HepG2 (cell line): ENCODE results near the gene CHAF1A. TPM values are rescaled to one million over a fixed set of nuclear protein-coding genes. Genes with fewer than 3 reads are reported as not detected.
A peak's percentile ranks its signal among the peaks of the same experiment; 100 is the strongest.

Experiments used
- ATF5 ChIP-seq: sonication (generic); formaldehyde crosslinking; IDR thresholded peaks from 2 replicates; pipeline ENCODE4 v1.4.0; 2020; ENCODE audit warnings: mild to moderate bottlenecking, low read depth, missing genetic modification reagents
- CENPX ChIP-seq: sonication (generic); formaldehyde crosslinking; IDR thresholded peaks from 2 replicates; pipeline ENCODE4 v1.9.0; 2021; ENCODE audit warnings: mild to moderate bottlenecking, missing genetic modification reagents, moderate library complexity
- GRHL1 ChIP-seq: sonication (generic); formaldehyde crosslinking; conservative IDR thresholded peaks from 2 replicates; pipeline ENCODE4 v1.8.0; 2022; ENCODE audit warnings: missing genetic modification reagents
- HIVEP1 ChIP-seq: sonication (generic); formaldehyde crosslinking; IDR thresholded peaks from 2 replicates; pipeline ENCODE4 v1.4.0; 2020; ENCODE audit warnings: mild to moderate bottlenecking, missing genetic modification reagents
- MAZ ChIP-seq, 2 experiments: sonication (generic) in 1 of 2; formaldehyde crosslinking in 1 of 2; IDR thresholded peaks; 2 replicates each; pipeline versions ENCODE4 v1.5.0 to v1.6.1; 2012 to 2020; ENCODE audit warnings: low read depth in 2 of 2, mild to moderate bottlenecking in 2 of 2, borderline replicate concordance in 1 of 2, improper control_type of control experiment in 1 of 2, low read length in 1 of 2, missing genetic modification reagents in 1 of 2, moderate library complexity in 1 of 2
- MED8 ChIP-seq: sonication (generic); formaldehyde crosslinking; IDR thresholded peaks from 2 replicates; pipeline ENCODE4 v1.8.1; 2023; ENCODE audit warnings: mild to moderate bottlenecking, missing genetic modification reagents; ENCODE audit not compliant: insufficient replicate concordance
- MTF2 ChIP-seq: sonication (generic); formaldehyde crosslinking; IDR thresholded peaks from 2 replicates; pipeline ENCODE4 v1.5.0; 2020; ENCODE audit warnings: missing genetic modification reagents, borderline replicate concordance
- PBX3 ChIP-seq: sonication (generic); formaldehyde crosslinking; IDR thresholded peaks from 2 replicates; pipeline ENCODE4 v1.8.1; 2023; ENCODE audit warnings: missing genetic modification reagents, inconsistent platforms, borderline replicate concordance
- RNF219 ChIP-seq: sonication (generic); formaldehyde crosslinking; IDR thresholded peaks from 2 replicates; pipeline ENCODE4 v1.5.0; 2020; ENCODE audit warnings: mild to moderate bottlenecking, missing genetic modification reagents
- SPEN ChIP-seq: sonication (generic); formaldehyde crosslinking; IDR thresholded peaks from 2 replicates; pipeline ENCODE4 v1.5.1; 2020; ENCODE audit warnings: low read depth, mild to moderate bottlenecking, missing genetic modification reagents
- TEAD2 ChIP-seq: sonication (generic); formaldehyde crosslinking; IDR thresholded peaks from 2 replicates; pipeline ENCODE4 v1.9.0; 2021; ENCODE audit warnings: missing genetic modification reagents
- XBP1 ChIP-seq: sonication (generic); formaldehyde crosslinking; IDR thresholded peaks from 2 replicates; pipeline ENCODE4 v1.5.0; 2020; ENCODE audit warnings: missing genetic modification reagents
- ZNF235 ChIP-seq: sonication (generic); formaldehyde crosslinking; IDR thresholded peaks from 2 replicates; pipeline ENCODE4 v1.8.1; 2023; ENCODE audit warnings: mild to moderate bottlenecking, missing genetic modification reagents, borderline replicate concordance
- ZNF275 ChIP-seq: sonication (generic); formaldehyde crosslinking; IDR thresholded peaks from 2 replicates; pipeline ENCODE4 v1.8.0; 2022; ENCODE audit warnings: missing genetic modification reagents, mild to moderate bottlenecking, inconsistent platforms, borderline replicate concordance
- ZNF501 ChIP-seq: sonication (generic); formaldehyde crosslinking; IDR thresholded peaks from 2 replicates; pipeline ENCODE4 v1.5.1; 2020; ENCODE audit warnings: mild to moderate bottlenecking, moderate library complexity, missing genetic modification reagents
- ZNF549 ChIP-seq: sonication (generic); formaldehyde crosslinking; IDR thresholded peaks from 2 replicates; pipeline ENCODE4 v1.5.0; 2020; ENCODE audit warnings: missing genetic modification reagents
- ZNF557 ChIP-seq: sonication (generic); formaldehyde crosslinking; IDR thresholded peaks from 2 replicates; pipeline ENCODE4 v1.4.0; 2020; ENCODE audit warnings: missing genetic modification reagents
- ZNF576 ChIP-seq: sonication (generic); formaldehyde crosslinking; IDR thresholded peaks from 2 replicates; pipeline ENCODE4 v1.4.0; 2020; ENCODE audit warnings: mild to moderate bottlenecking, missing genetic modification reagents
- ZNF598 ChIP-seq: sonication (generic); formaldehyde crosslinking; IDR thresholded peaks from 2 replicates; pipeline ENCODE4 v1.5.1; 2020; ENCODE audit warnings: mild to moderate bottlenecking, missing genetic modification reagents, borderline replicate concordance
- ZNF629 ChIP-seq: sonication (generic); formaldehyde crosslinking; conservative IDR thresholded peaks from 2 replicates; pipeline ENCODE4 v1.5.0; 2020; ENCODE audit warnings: missing genetic modification reagents
- ZNF674 ChIP-seq: sonication (generic); formaldehyde crosslinking; IDR thresholded peaks from 2 replicates; pipeline ENCODE4 v1.5.0; 2020; ENCODE audit warnings: low read depth, mild to moderate bottlenecking, missing genetic modification reagents
- ZNF713 ChIP-seq: sonication (generic); formaldehyde crosslinking; IDR thresholded peaks from 2 replicates; pipeline ENCODE4 v1.4.0; 2020; ENCODE audit warnings: mild to moderate bottlenecking, missing genetic modification reagents
- polyA plus RNA-seq, 8 experiments: library from polyadenylated mRNA; depleted of rRNA in 3 of 8; stranded (reverse) in 7 of 8; unstranded in 1 of 8; fragments of >200 nt; fragmentation: Illumina TruSeq in 4 of 8; extraction: Trizol in 4 of 8; gene quantifications; 2 replicates each; pipeline versions ENCODE4 v1.2.1 to v1.2.3, GENCODE V29; 2011 to 2016; ENCODE audit warnings: low read depth in 4 of 8, missing spikeins in 1 of 8, mixed read lengths in 1 of 8; ENCODE audit not compliant: insufficient read depth in 1 of 8
- total RNA-seq, 5 experiments: library from RNA; depleted of rRNA; stranded (reverse); fragments of >200 nt; fragmentation: Illumina TruSeq; extraction: Trizol; gene quantifications; 2 replicates each; pipeline ENCODE4 v1.2.3, GENCODE V29; 2016; ENCODE audit warnings: low read depth in 1 of 5

The CHAF1A gene
- total and polyA plus RNA-seq, 2 of the 13 experiments (the other 11 are each of a cell fraction or from before 2014, with no cell fraction given): 11.0 to 34.8 TPM

GRCh38 chr19:4457654-4458395 is 55.4 kb downstream of the CHAF1A start, which contains the start of gene UBXN6 (continued):
- 0 out of 2 replicates have a peak, but pooled peaks have one; percentile 17 for TF ChIP-seq PBX3 (CRISPR knock-in tag)
- TF ChIP-seq MTF2 (CRISPR knock-in tag): no peak
- TF ChIP-seq ZNF275 (CRISPR knock-in tag): no peak
- TF ChIP-seq ATF5 (CRISPR knock-in tag): no peak
- TF ChIP-seq ZNF598 (CRISPR knock-in tag): no peak
- TF ChIP-seq ZNF674: no peak
- TF ChIP-seq MAZ (IDR thresholded peaks at IDR 0.05; ENCODE audit: borderline replicate concordance, low read depth, low read length): no peak
- no peak for TF ChIP-seq MAZ (CRISPR knock-in tag; IDR thresholded peaks at IDR 0.05; ENCODE audit: low read depth)
- no peak for TF ChIP-seq RNF219
- TF ChIP-seq ZNF549: no peak
- no peak for TF ChIP-seq ZNF557 (CRISPR knock-in tag)
- no peak for TF ChIP-seq ZNF501
- no peak for TF ChIP-seq GRHL1 (CRISPR knock-in tag)
- no peak for TF ChIP-seq MED8 (CRISPR knock-in tag)
- TF ChIP-seq ZNF629 (CRISPR knock-in tag): no peak
- no peak for TF ChIP-seq ZNF235 (CRISPR knock-in tag)
- TF ChIP-seq TEAD2 (CRISPR knock-in tag): no peak
- no peak for TF ChIP-seq CENPX (CRISPR knock-in tag)
- no peak for TF ChIP-seq XBP1 (CRISPR knock-in tag)
- peak; percentile 91 for TF ChIP-seq SPEN (CRISPR knock-in tag)
- no peak for TF ChIP-seq ZNF713
- no peak for TF ChIP-seq ZNF576
- no peak for TF ChIP-seq HIVEP1 (CRISPR knock-in tag)
